Erythroblast (primary cell): ENCODE data around the gene IL15.

Experiments
- GATA1 ChIP-seq: IDR thresholded peaks from 2 replicates; pipeline ENCODE4 v1.6.1; 2011; ENCODE audit warnings: low read depth, mild to moderate bottlenecking, control low read depth, low read length, moderate library complexity
- POLR2A ChIP-seq: IDR thresholded peaks from 2 replicates; pipeline ENCODE4 v1.6.1; 2011; ENCODE audit warnings: mild to moderate bottlenecking, low read length

DNA sequence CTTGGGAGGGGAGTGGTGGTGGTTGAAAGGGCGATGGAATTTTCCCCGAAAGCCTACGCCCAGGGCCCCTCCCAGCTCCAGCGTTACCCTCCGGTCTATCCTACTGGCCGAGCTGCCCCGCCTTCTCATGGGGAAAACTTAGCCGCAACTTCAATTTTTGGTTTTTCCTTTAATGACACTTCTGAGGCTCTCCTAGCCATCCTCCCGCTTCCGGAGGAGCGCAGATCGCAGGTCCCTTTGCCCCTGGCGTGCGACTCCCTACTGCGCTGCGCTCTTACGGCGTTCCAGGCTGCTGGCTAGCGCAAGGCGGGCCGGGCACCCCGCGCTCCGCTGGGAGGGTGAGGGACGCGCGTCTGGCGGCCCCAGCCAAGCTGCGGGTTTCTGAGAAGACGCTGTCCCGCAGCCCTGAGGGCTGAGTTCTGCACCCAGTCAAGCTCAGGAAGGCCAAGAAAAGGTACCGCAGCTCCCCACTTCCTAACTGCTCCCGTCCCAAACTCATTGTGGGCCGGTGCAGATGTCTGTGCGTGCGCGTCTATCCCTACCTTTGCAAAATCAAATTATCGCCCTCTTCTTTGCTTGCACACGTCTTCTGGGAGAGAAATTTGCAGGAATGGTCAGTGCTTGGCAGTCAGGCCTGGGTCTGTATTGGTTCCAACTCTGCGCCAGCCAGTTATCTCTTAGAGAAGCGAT lies 533 bp downstream of the IL15 start:
- TF ChIP-seq POLR2A, result no peak
- no peak for TF ChIP-seq GATA1
